ENCODE data around the gene FGD2. TPM values are rescaled to one million over a fixed set of nuclear protein-coding genes. Genes with fewer than 3 reads are reported as not detected.

Gene FGD2
- total and polyA plus RNA-seq, 2 experiments from 2014 or later: 0.13 to 0.14 TPM

DNA sequence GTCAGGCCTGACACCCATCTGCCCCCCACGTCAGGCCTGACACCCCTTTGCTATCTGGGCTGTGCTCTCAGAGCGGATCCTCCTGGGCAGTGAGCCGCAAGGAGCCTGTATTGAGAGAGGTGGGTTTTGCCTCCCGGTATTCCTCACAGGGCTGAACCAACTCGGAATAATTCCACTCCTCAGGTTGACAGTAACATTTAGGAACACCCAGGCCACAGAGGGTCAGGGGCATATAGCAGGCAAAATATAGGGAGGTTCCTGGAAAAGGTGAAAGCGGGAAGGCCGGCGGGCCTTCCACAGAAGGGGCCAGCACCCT is 6.8 kb upstream of the FGD2 start (continued):
- TF ChIP-seq, protein P1, sequence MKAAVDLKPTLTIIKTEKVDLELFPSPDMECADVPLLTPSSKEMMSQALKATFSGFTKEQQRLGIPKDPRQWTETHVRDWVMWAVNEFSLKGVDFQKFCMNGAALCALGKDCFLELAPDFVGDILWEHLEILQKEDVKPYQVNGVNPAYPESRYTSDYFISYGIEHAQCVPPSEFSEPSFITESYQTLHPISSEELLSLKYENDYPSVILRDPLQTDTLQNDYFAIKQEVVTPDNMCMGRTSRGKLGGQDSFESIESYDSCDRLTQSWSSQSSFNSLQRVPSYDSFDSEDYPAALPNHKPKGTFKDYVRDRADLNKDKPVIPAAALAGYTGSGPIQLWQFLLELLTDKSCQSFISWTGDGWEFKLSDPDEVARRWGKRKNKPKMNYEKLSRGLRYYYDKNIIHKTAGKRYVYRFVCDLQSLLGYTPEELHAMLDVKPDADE (IDR thresholded peaks at IDR 0.05): no peak

DNA sequence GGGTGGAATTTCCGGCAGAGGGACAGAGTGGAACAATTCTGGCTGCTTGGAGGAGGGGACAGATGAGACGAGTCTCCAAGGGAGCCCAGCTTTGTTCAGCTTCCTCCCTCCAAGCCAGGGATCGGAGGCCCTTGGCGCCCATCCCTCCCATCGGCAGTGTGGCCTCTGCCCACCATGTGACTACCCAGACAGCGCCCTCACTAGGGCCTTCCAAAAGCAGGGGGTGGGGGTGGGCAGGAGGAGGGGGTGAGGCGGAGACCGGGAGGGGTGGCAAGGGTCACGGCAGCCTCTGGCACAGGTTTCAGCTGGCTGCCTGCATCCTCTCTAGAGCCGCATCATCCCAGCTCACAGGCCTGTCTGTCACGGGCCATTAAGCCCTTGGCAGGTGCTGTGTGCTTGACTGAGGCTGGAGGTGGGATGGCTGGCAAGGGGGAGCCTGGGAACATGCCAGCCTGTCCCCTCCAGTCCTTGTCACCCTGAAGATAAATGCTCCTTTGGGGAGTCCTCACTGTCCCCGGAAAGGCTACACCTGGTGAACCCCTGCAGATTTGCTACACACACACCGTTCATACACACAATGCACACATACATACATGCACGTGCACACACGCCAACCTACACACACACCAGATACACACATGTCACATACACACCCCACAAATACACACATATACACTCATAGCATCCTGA is 6.2 kb upstream of the FGD2 start:
- H3K4me2 ChIP-seq: no peak overlapping the region
- H3K9me3 Mint-ChIP-seq: no peaks in the 10 kb centered on the region
- no peaks in the 10 kb centered on the region for H4K20me1 ChIP-seq (replicated peaks; ENCODE audit: insufficient read depth)
- H3K27me3 Mint-ChIP-seq (ENCODE audit: insufficient read depth, low read depth, poor library complexity): peaks cover 23% of the 10 kb centered on the region
- H3K36me3 Mint-ChIP-seq (ENCODE audit: low read depth): no peaks in the 10 kb centered on the region; the same call in 2 of the 3 replicates
- no peaks in the 10 kb centered on the region for H3K27me3 ChIP-seq (ENCODE audit: insufficient read depth)
- H3K36me3 ChIP-seq (ENCODE audit: insufficient read depth): no peaks in the 10 kb centered on the region
- H3K79me2 ChIP-seq (replicated peaks; ENCODE audit: insufficient read depth): no peaks in the 10 kb centered on the region
- peaks cover 25% of the 10 kb centered on the region for H3K4me1 Mint-ChIP-seq
- no peak overlapping the region for H3K4me3 ChIP-seq
- no peak for DNase-seq (ENCODE audit: low spot score)
- ATAC-seq: peak; percentile 21; the same call in 2 of the 3 replicates
- H3K4me1 ChIP-seq (ENCODE audit: insufficient read depth): no peaks in the 10 kb centered on the region
- peak overlapping the region; percentile 63; the same call in 1 of the 2 replicates for H3K27ac Mint-ChIP-seq
- no peak overlapping the region for H3K27ac ChIP-seq (ENCODE audit: low read depth)
- no peak overlapping the region for H3K4me3 Mint-ChIP-seq
- peak overlapping the region; percentile 86; the same call in 1 of the 2 replicates for H2AFZ ChIP-seq
- H3K9me2 ChIP-seq (ENCODE audit: insufficient read depth): no peaks in the 10 kb centered on the region
- H3F3A ChIP-seq (replicated peaks; ENCODE audit: low read depth): no peaks in the 10 kb centered on the region
- no peak for TF ChIP-seq NANOG (IDR thresholded peaks at IDR 0.05; ENCODE audit: borderline replicate concordance)
- TF ChIP-seq, protein P2, sequence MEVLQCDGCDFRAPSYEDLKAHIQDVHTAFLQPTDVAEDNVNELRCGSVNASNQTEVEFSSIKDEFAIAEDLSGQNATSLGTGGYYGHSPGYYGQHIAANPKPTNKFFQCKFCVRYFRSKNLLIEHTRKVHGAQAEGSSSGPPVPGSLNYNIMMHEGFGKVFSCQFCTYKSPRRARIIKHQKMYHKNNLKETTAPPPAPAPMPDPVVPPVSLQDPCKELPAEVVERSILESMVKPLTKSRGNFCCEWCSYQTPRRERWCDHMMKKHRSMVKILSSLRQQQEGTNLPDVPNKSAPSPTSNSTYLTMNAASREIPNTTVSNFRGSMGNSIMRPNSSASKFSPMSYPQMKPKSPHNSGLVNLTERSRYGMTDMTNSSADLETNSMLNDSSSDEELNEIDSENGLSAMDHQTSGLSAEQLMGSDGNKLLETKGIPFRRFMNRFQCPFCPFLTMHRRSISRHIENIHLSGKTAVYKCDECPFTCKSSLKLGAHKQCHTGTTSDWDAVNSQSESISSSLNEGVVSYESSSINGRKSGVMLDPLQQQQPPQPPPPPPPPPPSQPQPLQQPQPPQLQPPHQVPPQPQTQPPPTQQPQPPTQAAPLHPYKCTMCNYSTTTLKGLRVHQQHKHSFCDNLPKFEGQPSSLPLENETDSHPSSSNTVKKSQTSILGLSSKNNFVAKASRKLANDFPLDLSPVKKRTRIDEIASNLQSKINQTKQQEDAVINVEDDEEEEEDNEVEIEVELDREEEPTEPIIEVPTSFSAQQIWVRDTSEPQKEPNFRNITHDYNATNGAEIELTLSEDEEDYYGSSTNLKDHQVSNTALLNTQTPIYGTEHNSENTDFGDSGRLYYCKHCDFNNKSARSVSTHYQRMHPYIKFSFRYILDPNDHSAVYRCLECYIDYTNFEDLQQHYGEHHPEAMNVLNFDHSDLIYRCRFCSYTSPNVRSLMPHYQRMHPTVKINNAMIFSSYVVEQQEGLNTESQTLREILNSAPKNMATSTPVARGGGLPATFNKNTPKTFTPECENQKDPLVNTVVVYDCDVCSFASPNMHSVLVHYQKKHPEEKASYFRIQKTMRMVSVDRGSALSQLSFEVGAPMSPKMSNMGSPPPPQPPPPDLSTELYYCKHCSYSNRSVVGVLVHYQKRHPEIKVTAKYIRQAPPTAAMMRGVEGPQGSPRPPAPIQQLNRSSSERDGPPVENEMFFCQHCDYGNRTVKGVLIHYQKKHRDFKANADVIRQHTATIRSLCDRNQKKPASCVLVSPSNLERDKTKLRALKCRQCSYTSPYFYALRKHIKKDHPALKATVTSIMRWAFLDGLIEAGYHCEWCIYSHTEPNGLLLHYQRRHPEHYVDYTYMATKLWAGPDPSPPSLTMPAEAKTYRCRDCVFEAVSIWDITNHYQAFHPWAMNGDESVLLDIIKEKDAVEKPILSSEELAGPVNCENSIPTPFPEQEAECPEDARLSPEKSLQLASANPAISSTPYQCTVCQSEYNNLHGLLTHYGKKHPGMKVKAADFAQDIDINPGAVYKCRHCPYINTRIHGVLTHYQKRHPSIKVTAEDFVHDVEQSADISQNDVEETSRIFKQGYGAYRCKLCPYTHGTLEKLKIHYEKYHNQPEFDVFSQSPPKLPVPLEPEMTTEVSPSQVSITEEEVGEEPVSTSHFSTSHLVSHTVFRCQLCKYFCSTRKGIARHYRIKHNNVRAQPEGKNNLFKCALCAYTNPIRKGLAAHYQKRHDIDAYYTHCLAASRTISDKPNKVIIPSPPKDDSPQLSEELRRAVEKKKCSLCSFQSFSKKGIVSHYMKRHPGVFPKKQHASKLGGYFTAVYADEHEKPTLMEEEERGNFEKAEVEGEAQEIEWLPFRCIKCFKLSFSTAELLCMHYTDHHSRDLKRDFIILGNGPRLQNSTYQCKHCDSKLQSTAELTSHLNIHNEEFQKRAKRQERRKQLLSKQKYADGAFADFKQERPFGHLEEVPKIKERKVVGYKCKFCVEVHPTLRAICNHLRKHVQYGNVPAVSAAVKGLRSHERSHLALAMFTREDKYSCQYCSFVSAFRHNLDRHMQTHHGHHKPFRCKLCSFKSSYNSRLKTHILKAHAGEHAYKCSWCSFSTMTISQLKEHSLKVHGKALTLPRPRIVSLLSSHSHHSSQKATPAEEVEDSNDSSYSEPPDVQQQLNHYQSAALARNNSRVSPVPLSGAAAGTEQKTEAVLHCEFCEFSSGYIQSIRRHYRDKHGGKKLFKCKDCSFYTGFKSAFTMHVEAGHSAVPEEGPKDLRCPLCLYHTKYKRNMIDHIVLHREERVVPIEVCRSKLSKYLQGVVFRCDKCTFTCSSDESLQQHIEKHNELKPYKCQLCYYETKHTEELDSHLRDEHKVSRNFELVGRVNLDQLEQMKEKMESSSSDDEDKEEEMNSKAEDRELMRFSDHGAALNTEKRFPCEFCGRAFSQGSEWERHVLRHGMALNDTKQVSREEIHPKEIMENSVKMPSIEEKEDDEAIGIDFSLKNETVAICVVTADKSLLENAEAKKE (CRISPR knock-in tag; IDR thresholded peaks at IDR 0.05): no peak
- TF ChIP-seq JUNB (IDR thresholded peaks at IDR 0.05; ENCODE audit: unreplicated experiment): no peak
- TF ChIP-seq CREB1 (CRISPR knock-in tag; IDR thresholded peaks at IDR 0.05; ENCODE audit: low read depth): no peak
- TF ChIP-seq EZH2phosphoT487 (IDR thresholded peaks at IDR 0.05; ENCODE audit: unreplicated experiment): no peak
- TF ChIP-seq POLR2AphosphoS5 (IDR thresholded peaks at IDR 0.05; ENCODE audit: low read depth): no peak
- no peak for TF ChIP-seq STAT1 (IDR thresholded peaks at IDR 0.05; ENCODE audit: unreplicated experiment)
- TF ChIP-seq ZNF331 (CRISPR knock-in tag; IDR thresholded peaks at IDR 0.05; ENCODE audit: low read depth): no peak
- no peak for TF ChIP-seq ZNF114 (CRISPR knock-in tag; IDR thresholded peaks at IDR 0.05)
- TF ChIP-seq, protein P1 (IDR thresholded peaks at IDR 0.05): no peak
- TF ChIP-seq, protein P3, sequence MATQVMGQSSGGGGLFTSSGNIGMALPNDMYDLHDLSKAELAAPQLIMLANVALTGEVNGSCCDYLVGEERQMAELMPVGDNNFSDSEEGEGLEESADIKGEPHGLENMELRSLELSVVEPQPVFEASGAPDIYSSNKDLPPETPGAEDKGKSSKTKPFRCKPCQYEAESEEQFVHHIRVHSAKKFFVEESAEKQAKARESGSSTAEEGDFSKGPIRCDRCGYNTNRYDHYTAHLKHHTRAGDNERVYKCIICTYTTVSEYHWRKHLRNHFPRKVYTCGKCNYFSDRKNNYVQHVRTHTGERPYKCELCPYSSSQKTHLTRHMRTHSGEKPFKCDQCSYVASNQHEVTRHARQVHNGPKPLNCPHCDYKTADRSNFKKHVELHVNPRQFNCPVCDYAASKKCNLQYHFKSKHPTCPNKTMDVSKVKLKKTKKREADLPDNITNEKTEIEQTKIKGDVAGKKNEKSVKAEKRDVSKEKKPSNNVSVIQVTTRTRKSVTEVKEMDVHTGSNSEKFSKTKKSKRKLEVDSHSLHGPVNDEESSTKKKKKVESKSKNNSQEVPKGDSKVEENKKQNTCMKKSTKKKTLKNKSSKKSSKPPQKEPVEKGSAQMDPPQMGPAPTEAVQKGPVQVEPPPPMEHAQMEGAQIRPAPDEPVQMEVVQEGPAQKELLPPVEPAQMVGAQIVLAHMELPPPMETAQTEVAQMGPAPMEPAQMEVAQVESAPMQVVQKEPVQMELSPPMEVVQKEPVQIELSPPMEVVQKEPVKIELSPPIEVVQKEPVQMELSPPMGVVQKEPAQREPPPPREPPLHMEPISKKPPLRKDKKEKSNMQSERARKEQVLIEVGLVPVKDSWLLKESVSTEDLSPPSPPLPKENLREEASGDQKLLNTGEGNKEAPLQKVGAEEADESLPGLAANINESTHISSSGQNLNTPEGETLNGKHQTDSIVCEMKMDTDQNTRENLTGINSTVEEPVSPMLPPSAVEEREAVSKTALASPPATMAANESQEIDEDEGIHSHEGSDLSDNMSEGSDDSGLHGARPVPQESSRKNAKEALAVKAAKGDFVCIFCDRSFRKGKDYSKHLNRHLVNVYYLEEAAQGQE (IDR thresholded peaks at IDR 0.05; ENCODE audit: unreplicated experiment): no peak
